Neuronal stem cell (in vitro differentiated cells): ENCODE data around the gene KLHL18. TPM values are rescaled to one million over a fixed set of nuclear protein-coding genes. Genes with fewer than 3 reads are reported as not detected.
A peak's percentile ranks its signal among the peaks of the same experiment; 100 is the strongest.

Experiments
- DNase-seq: peaks from one replicate; pipeline ENCODE4 v3.0.0-alpha.2; 2013; ENCODE audit warnings: low spot score
- H2AFZ ChIP-seq: one replicate; pipeline ENCODE4 v1.6.1; 2013; ENCODE audit warnings: mild to moderate bottlenecking, low read length, inconsistent platforms
- H2AK5ac ChIP-seq: 2 replicates; pipeline ENCODE4 v1.6.1; 2013; ENCODE audit warnings: low read depth, mild to moderate bottlenecking, inconsistent platforms, low read length, moderate library complexity, mixed read lengths
- H2BK120ac ChIP-seq: 2 replicates; pipeline ENCODE4 v1.6.1; 2013; ENCODE audit warnings: low read depth, mild to moderate bottlenecking, inconsistent platforms, low read length, moderate library complexity, mixed read lengths
- H2BK12ac ChIP-seq: one replicate; pipeline ENCODE4 v1.6.1; 2013; ENCODE audit warnings: low read length, inconsistent platforms
- H2BK15ac ChIP-seq: 2 replicates; pipeline ENCODE4 v1.6.1; 2013; ENCODE audit warnings: mild to moderate bottlenecking, low read length, inconsistent platforms, mixed read lengths
- H2BK5ac ChIP-seq: one replicate; pipeline ENCODE4 v1.6.1; 2013; ENCODE audit warnings: inconsistent platforms, mild to moderate bottlenecking, low read length, moderate library complexity
- H3K14ac ChIP-seq: one replicate; pipeline ENCODE4 v1.6.1; 2013; ENCODE audit warnings: low read length, inconsistent platforms
- H3K18ac ChIP-seq: 2 replicates; pipeline ENCODE4 v1.6.1; 2013; ENCODE audit warnings: low read length, inconsistent platforms
- H3K23ac ChIP-seq: 2 replicates; pipeline ENCODE4 v1.6.1; 2013; ENCODE audit warnings: low read depth, mild to moderate bottlenecking, mixed read lengths, low read length, inconsistent platforms; ENCODE audit not compliant: poor library complexity
- H3K27ac ChIP-seq: replicated peaks from 3 replicates; pipeline ENCODE4 v1.5.1; 2013; ENCODE audit warnings: low read length, inconsistent platforms
- H3K27me3 ChIP-seq, 3 experiments: 2 replicates each; pipeline ENCODE4 v1.6.1; 2013; ENCODE audit warnings: low read length in 3 of 3, mild to moderate bottlenecking in 2 of 3, inconsistent platforms in 1 of 3, low read depth in 1 of 3, mixed read lengths in 1 of 3, moderate library complexity in 1 of 3; ENCODE audit not compliant: control insufficient read depth in 3 of 3, insufficient read depth in 3 of 3
- H3K36me3 ChIP-seq, 2 donors: replicated peaks in 1 of 2; 2 replicates each; pipeline ENCODE4 v1.6.1; 2013; ENCODE audit warnings: low read length in 2 of 2; ENCODE audit not compliant: control insufficient read depth in 2 of 2, insufficient read depth in 2 of 2
- H3K4ac ChIP-seq: 2 replicates; pipeline ENCODE4 v1.6.1; 2013; ENCODE audit warnings: inconsistent platforms, mild to moderate bottlenecking, low read length, moderate library complexity
- H3K4me1 ChIP-seq, 2 donors: 1 replicate in 1 of 2; 2 replicates in 1 of 2; pipeline ENCODE4 v1.6.1; 2013; ENCODE audit warnings: low read length in 2 of 2, low read depth in 1 of 2; ENCODE audit not compliant: control insufficient read depth in 2 of 2, insufficient read depth in 1 of 2
- H3K4me2 ChIP-seq: one replicate; pipeline ENCODE4 v1.6.1; 2013; ENCODE audit warnings: mild to moderate bottlenecking, low read length, inconsistent platforms; ENCODE audit not compliant: insufficient read depth, poor library complexity, severe bottlenecking
- H3K4me3 ChIP-seq, 2 donors: 2 replicates each; pipeline ENCODE4 v1.5.1; 2013; ENCODE audit warnings: low read length in 2 of 2, mild to moderate bottlenecking in 2 of 2, inconsistent platforms in 1 of 2, moderate library complexity in 1 of 2
- H3K79me1 ChIP-seq: one replicate; pipeline ENCODE4 v1.6.1; 2013; ENCODE audit warnings: low read depth, mild to moderate bottlenecking, inconsistent platforms, low read length, moderate library complexity
- H3K9ac ChIP-seq: one replicate; pipeline ENCODE4 v1.6.1; 2013; ENCODE audit warnings: mild to moderate bottlenecking, low read depth, low read length, inconsistent platforms; ENCODE audit not compliant: poor library complexity
- H3K9me3 ChIP-seq, 2 donors: replicated peaks in 1 of 2; 2 replicates each; pipeline versions ENCODE3 to v1.6.1; 2013; ENCODE audit warnings: low read length in 2 of 2, mild to moderate bottlenecking in 2 of 2, inconsistent platforms in 1 of 2, low read depth in 1 of 2, mixed read lengths in 1 of 2, moderate library complexity in 1 of 2; ENCODE audit not compliant: control insufficient read depth in 2 of 2, insufficient read depth in 1 of 2
- H4K8ac ChIP-seq: one replicate; pipeline ENCODE4 v1.6.1; 2013; ENCODE audit warnings: low read depth, mild to moderate bottlenecking, inconsistent platforms, low read length, moderate library complexity
- H4K91ac ChIP-seq: one replicate; pipeline ENCODE4 v1.6.1; 2013; ENCODE audit warnings: low read length, low read depth, mild to moderate bottlenecking, inconsistent platforms; ENCODE audit not compliant: poor library complexity
- whole genome bisulfite sequencing, 2 donors: extraction: QIAGEN DNeasy Blood & Tissue Kit; methylation state at CpG; one replicate each; pipeline ENCODE4 v1.1.7; 2013; ENCODE audit warnings: missing lambda C conversion rate in 2 of 2, mixed read lengths in 1 of 2; ENCODE audit not compliant: insufficient read length in 2 of 2, insufficient replicate concordance in 1 of 2; ENCODE audit errors: extremely low coverage in 2 of 2; 5-methylcytosine and 5-hydroxymethylcytosine counted together
- small RNA-seq: library from polyadenylated mRNA; stranded (forward); fragments of <200 nt; extraction: miRNeasy Mini kit (QIAGEN cat#:217004); gene quantifications from one replicate; pipeline ENCODE3, GENCODE V24; 2013; ENCODE audit not compliant: insufficient read depth

The KLHL18 gene

GRCh38 chr3:47392933-47393332 lies 110.2 kb downstream of the KLHL18 start:
- no peak overlapping the region for H3K18ac ChIP-seq
- no peak overlapping the region for H3K23ac ChIP-seq
- no peak overlapping the region for H2BK12ac ChIP-seq
- H2AK5ac ChIP-seq = no peak overlapping the region
- H3K9ac ChIP-seq = no peak overlapping the region
- H4K91ac ChIP-seq = no peak overlapping the region
- WGBS, 2 donors = no CpG with 5 or more reads among the region's 3 CpGs
- no peaks in the 10 kb centered on the region for H3K9me3 ChIP-seq
- no peak for DNase-seq
- H4K8ac ChIP-seq = no peak overlapping the region
- no peak overlapping the region for H3K14ac ChIP-seq
- H3K4me3 ChIP-seq = no peak overlapping the region
- no peaks in the 10 kb centered on the region for H3K27me3 ChIP-seq
- peaks cover 12 to 17% of the 10 kb centered on the region in 2 donors for H3K4me1 ChIP-seq
- no peak overlapping the region for H2BK120ac ChIP-seq
- H3K79me1 ChIP-seq = peaks cover 6% of the 10 kb centered on the region
- no peak overlapping the region for H3K27ac ChIP-seq
- peaks cover 0 to 47% of the 10 kb centered on the region in 2 donors for H3K36me3 ChIP-seq
- H2BK15ac ChIP-seq = no peak overlapping the region
- no peak overlapping the region for H3K4ac ChIP-seq
- H3K4me2 ChIP-seq = no peak overlapping the region
- no peak overlapping the region for H2BK5ac ChIP-seq
- no peak overlapping the region for H2AFZ ChIP-seq

GRCh38 chr3:47394140-47394870 lies 111.6 kb downstream of the KLHL18 start:
- Histone ChIP-seq H3K4me2 (peak overlapping the region; percentile 26), H2BK120ac (no peak overlapping the region), H4K8ac (no peak overlapping the region), H3K4ac (no peak overlapping the region), H3K14ac (no peak overlapping the region), H3K18ac (no peak overlapping the region), H2AFZ (no peak overlapping the region), H3K79me1 (peaks cover 6% of the 10 kb centered on the region), H2AK5ac (no peak overlapping the region), H2BK5ac (no peak overlapping the region), H3K27ac (no peak overlapping the region), H3K9ac (no peak overlapping the region), H3K36me3 (peaks cover 0 to 47% of the 10 kb centered on the region in 2 donors), H4K91ac (no peak overlapping the region), H2BK15ac (no peak overlapping the region), H2BK12ac (no peak overlapping the region), H3K4me3 (no peak overlapping the region), H3K4me1 (peaks cover 12 to 19% of the 10 kb centered on the region in 2 donors), H3K27me3 (no peaks in the 10 kb centered on the region), H3K23ac (no peak overlapping the region), H3K9me3 (no peaks in the 10 kb centered on the region)
- WGBS, 2 donors = no CpG with 5 or more reads among the region's 8 CpGs
- DNase-seq = peak; percentile 35

- Histone ChIP-seq H3K4ac (no peak overlapping the region), H4K8ac (no peak overlapping the region), H3K4me1 (peaks cover 12 to 19% of the 10 kb centered on the region in 2 donors), H3K27ac (no peak overlapping the region), H3K14ac (no peak overlapping the region), H3K9me3 (no peaks in the 10 kb centered on the region), H2BK12ac (no peak overlapping the region), H3K4me2 (no peak overlapping the region), H3K27me3 (no peaks in the 10 kb centered on the region), H3K23ac (no peak overlapping the region), H2BK15ac (no peak overlapping the region), H3K79me1 (peaks cover 6% of the 10 kb centered on the region), H3K36me3 (peaks cover 0 to 53% of the 10 kb centered on the region in 2 donors), H2BK120ac (no peak overlapping the region), H3K18ac (no peak overlapping the region), H4K91ac (no peak overlapping the region), H2AFZ (no peak overlapping the region), H3K9ac (no peak overlapping the region), H3K4me3 (no peak overlapping the region), H2BK5ac (no peak overlapping the region), H2AK5ac (no peak overlapping the region)
- DNase-seq = no peak
- WGBS, 2 donors = no CpG with 5 or more reads among the region's 3 CpGs
Observed at GRCh38 chr3:47394881-47395280, 112.1 kb downstream of the KLHL18 start.

Small RNA genes within 50 kb of the gene (small RNA-seq; reads per million reads assigned to genes)
- gene SNORD13P3 = not detected
